ENCODE measurements around the gene POMGNT2.

POMGNT2 gene

GRCh38 chr3:43077707-43078106 is 28.2 kb downstream of the POMGNT2 start:
- TF ChIP-seq, protein P1, sequence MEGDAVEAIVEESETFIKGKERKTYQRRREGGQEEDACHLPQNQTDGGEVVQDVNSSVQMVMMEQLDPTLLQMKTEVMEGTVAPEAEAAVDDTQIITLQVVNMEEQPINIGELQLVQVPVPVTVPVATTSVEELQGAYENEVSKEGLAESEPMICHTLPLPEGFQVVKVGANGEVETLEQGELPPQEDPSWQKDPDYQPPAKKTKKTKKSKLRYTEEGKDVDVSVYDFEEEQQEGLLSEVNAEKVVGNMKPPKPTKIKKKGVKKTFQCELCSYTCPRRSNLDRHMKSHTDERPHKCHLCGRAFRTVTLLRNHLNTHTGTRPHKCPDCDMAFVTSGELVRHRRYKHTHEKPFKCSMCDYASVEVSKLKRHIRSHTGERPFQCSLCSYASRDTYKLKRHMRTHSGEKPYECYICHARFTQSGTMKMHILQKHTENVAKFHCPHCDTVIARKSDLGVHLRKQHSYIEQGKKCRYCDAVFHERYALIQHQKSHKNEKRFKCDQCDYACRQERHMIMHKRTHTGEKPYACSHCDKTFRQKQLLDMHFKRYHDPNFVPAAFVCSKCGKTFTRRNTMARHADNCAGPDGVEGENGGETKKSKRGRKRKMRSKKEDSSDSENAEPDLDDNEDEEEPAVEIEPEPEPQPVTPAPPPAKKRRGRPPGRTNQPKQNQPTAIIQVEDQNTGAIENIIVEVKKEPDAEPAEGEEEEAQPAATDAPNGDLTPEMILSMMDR (IDR thresholded peaks at IDR 0.05; ENCODE audit: insufficient read depth, low read depth, low read length, missing control alignments), result no peak
- no peak for DNase-seq (ENCODE audit: low read depth)
- no peak overlapping the region for H3K4me3 ChIP-seq (ENCODE audit: low read depth, low read length)

GRCh38 chr3:43077261-43077660 is 28.6 kb downstream of the POMGNT2 start:
- H3K4me3 ChIP-seq (ENCODE audit: low read depth, low read length), result no peak overlapping the region
- no peak for DNase-seq (ENCODE audit: low read depth)
- TF ChIP-seq, protein P1 (IDR thresholded peaks at IDR 0.05; ENCODE audit: insufficient read depth, low read depth, low read length, missing control alignments), result no peak

GRCh38 chr3:43076857-43077256 is 29.0 kb downstream of the POMGNT2 start:
- TF ChIP-seq, protein P1 (IDR thresholded peaks at IDR 0.05; ENCODE audit: insufficient read depth, low read depth, low read length, missing control alignments), result no peak
- no peak for DNase-seq (ENCODE audit: low read depth)
- H3K4me3 ChIP-seq (ENCODE audit: low read depth, low read length), result no peak overlapping the region

GRCh38 chr3:43075904-43076661 is 29.8 kb downstream of the POMGNT2 start:
- TF ChIP-seq, protein P1 (IDR thresholded peaks at IDR 0.05; ENCODE audit: insufficient read depth, low read depth, low read length, missing control alignments), result no peak
- H3K4me3 ChIP-seq (ENCODE audit: low read depth, low read length), result no peak overlapping the region
- DNase-seq (ENCODE audit: low read depth), result no peak

GRCh38 chr3:43074901-43075689 is 30.8 kb downstream of the POMGNT2 start:
- TF ChIP-seq, protein P1 (IDR thresholded peaks at IDR 0.05; ENCODE audit: insufficient read depth, low read depth, low read length, missing control alignments), result no peak
- no peak for DNase-seq (ENCODE audit: low read depth)
- H3K4me3 ChIP-seq (ENCODE audit: low read depth, low read length), result no peak overlapping the region

- TF ChIP-seq, protein P1 (IDR thresholded peaks at IDR 0.05; ENCODE audit: insufficient read depth, low read depth, low read length, missing control alignments), result no peak
- no peak for DNase-seq (ENCODE audit: low read depth)
- H3K4me3 ChIP-seq (ENCODE audit: low read depth, low read length), result no peak overlapping the region
Measured at GRCh38 chr3:43074482-43074881, 31.4 kb downstream of the POMGNT2 start.

All from GM12865 (cell line).